ENCODE measurements around the gene AVPI1. TPM values are rescaled to one million over a fixed set of nuclear protein-coding genes. Genes with fewer than 3 reads are reported as not detected.

AVPI1 gene
- total RNA-seq, 1 donor from 2014 or later, result 5.6 TPM

DNA sequence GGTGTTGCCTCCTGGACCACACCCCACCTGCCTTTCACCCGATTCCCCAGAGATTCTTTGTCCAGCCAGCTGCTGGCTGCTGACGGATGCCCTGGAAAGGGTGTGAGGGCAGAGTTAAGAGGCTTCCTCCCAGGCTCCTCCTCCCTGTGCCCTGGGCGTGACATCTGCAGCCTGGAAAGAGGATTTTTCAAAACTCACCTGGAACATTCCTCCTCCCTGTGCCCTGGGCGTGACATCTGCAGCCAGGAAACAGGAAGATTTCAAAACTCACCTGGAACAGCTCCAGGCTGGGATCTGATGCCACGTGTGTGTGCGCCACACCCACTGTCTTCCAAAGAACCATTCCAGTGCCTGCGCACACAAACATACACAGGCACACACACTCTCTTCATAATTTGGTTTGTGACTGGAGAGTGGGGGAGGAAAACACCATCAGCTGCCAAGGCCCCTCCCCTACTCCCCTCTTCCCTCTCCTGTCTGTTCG, 31.7 kb upstream of the AVPI1 start:
- peaks cover 48% of the 10 kb centered on the region for H3K79me2 ChIP-seq (ENCODE audit: insufficient read depth, low read length)
- no peaks in the 10 kb centered on the region for H3K9me3 ChIP-seq (ENCODE audit: insufficient read depth, low read depth, low read length)
- peaks cover 2% of the 10 kb centered on the region for H3K9me3 Mint-ChIP-seq (ENCODE audit: unreplicated experiment)
- no peak overlapping the region for H2AFZ ChIP-seq (ENCODE audit: low read depth, low read length)
- H3K9ac ChIP-seq (ENCODE audit: low read length), result no peak overlapping the region
- H3K4me2 ChIP-seq (ENCODE audit: low read length), result peak overlapping the region; percentile 97
- no peak for FAIRE-seq
- H3K36me3 Mint-ChIP-seq (ENCODE audit: low read depth, unreplicated experiment), result peaks cover 38% of the 10 kb centered on the region
- peaks cover 29% of the 10 kb centered on the region for H3K4me1 Mint-ChIP-seq (ENCODE audit: low read depth, unreplicated experiment)
- no peaks in the 10 kb centered on the region for H3K27me3 ChIP-seq (ENCODE audit: insufficient read depth, low read length)
- no peaks in the 10 kb centered on the region for H3K27me3 Mint-ChIP-seq (ENCODE audit: low read depth, unreplicated experiment)
- H3K4me3 Mint-ChIP-seq (ENCODE audit: unreplicated experiment), result peak overlapping the region; percentile 47
- TF ChIP-seq, protein P1, sequence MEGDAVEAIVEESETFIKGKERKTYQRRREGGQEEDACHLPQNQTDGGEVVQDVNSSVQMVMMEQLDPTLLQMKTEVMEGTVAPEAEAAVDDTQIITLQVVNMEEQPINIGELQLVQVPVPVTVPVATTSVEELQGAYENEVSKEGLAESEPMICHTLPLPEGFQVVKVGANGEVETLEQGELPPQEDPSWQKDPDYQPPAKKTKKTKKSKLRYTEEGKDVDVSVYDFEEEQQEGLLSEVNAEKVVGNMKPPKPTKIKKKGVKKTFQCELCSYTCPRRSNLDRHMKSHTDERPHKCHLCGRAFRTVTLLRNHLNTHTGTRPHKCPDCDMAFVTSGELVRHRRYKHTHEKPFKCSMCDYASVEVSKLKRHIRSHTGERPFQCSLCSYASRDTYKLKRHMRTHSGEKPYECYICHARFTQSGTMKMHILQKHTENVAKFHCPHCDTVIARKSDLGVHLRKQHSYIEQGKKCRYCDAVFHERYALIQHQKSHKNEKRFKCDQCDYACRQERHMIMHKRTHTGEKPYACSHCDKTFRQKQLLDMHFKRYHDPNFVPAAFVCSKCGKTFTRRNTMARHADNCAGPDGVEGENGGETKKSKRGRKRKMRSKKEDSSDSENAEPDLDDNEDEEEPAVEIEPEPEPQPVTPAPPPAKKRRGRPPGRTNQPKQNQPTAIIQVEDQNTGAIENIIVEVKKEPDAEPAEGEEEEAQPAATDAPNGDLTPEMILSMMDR (IDR thresholded peaks at IDR 0.05; ENCODE audit: insufficient read depth, low read depth, low read length), result no peak
- TF ChIP-seq EZH2 (IDR thresholded peaks at IDR 0.05; ENCODE audit: insufficient read depth, low read length), result no peak
- H3K27ac ChIP-seq (ENCODE audit: low read depth, low read length), result no peak overlapping the region
- peaks cover 49% of the 10 kb centered on the region for H4K20me1 ChIP-seq (ENCODE audit: insufficient read depth, low read length)
- H3K27ac Mint-ChIP-seq (ENCODE audit: unreplicated experiment), result peak overlapping the region; percentile 55
- peaks cover 23% of the 10 kb centered on the region for H3K4me1 ChIP-seq (ENCODE audit: insufficient read depth, low read length)
- H3K4me3 ChIP-seq (ENCODE audit: insufficient read depth, low read depth, low read length), result no peak overlapping the region
- DNase-seq (ENCODE audit: low read depth), result no peak
- H3K36me3 ChIP-seq (ENCODE audit: insufficient read depth, low read length), result peaks cover 10% of the 10 kb centered on the region

DNA sequence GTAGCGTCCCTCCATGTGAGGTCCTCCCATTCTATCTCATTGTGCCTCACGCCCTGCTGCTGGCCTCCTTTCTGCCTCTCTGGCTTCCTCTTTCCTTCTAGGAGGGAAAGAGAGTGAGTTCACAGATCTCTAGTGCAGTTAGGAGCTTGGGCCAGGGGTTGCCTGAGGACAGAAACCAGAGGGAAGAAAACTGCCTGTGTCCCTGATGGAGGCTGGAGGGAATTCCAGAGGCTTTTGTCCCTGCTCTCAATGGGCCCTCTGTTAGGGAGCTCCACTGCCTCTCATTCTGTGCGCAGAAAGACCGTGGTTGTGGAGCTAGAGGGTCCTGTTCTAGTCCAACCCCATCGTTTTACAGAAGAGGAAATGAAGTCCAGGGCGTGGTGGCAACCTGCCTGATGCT, 31.1 kb upstream of the AVPI1 start:
- DNase-seq (ENCODE audit: low read depth), result no peak
- Histone ChIP-seq H3K4me1 (ENCODE audit: insufficient read depth, low read length) (peaks cover 24% of the 10 kb centered on the region), H4K20me1 (ENCODE audit: insufficient read depth, low read length) (peaks cover 49% of the 10 kb centered on the region), H3K4me3 (ENCODE audit: insufficient read depth, low read depth, low read length) (no peak overlapping the region), H2AFZ (ENCODE audit: low read depth, low read length) (no peak overlapping the region), H3K9me3 (ENCODE audit: insufficient read depth, low read depth, low read length) (no peaks in the 10 kb centered on the region), H3K79me2 (ENCODE audit: insufficient read depth, low read length) (peaks cover 51% of the 10 kb centered on the region), H3K4me2 (ENCODE audit: low read length) (peak overlapping the region; percentile 97), H3K9ac (ENCODE audit: low read length) (no peak overlapping the region), H3K36me3 (ENCODE audit: insufficient read depth, low read length) (peaks cover 10% of the 10 kb centered on the region), H3K27ac (ENCODE audit: low read depth, low read length) (no peak overlapping the region), H3K27me3 (ENCODE audit: insufficient read depth, low read length) (no peaks in the 10 kb centered on the region)
- Mint-ChIP-seq H3K36me3 (ENCODE audit: low read depth, unreplicated experiment) (peaks cover 36% of the 10 kb centered on the region), H3K9me3 (ENCODE audit: unreplicated experiment) (peaks cover 2% of the 10 kb centered on the region), H3K27ac (ENCODE audit: unreplicated experiment) (no peak overlapping the region), H3K4me3 (ENCODE audit: unreplicated experiment) (no peak overlapping the region), H3K4me1 (ENCODE audit: low read depth, unreplicated experiment) (peaks cover 29% of the 10 kb centered on the region), H3K27me3 (ENCODE audit: low read depth, unreplicated experiment) (no peaks in the 10 kb centered on the region)
- no peak for FAIRE-seq
- TF ChIP-seq, protein P1 (IDR thresholded peaks at IDR 0.05; ENCODE audit: insufficient read depth, low read depth, low read length), result no peak
- TF ChIP-seq EZH2 (IDR thresholded peaks at IDR 0.05; ENCODE audit: insufficient read depth, low read length), result no peak

DNA sequence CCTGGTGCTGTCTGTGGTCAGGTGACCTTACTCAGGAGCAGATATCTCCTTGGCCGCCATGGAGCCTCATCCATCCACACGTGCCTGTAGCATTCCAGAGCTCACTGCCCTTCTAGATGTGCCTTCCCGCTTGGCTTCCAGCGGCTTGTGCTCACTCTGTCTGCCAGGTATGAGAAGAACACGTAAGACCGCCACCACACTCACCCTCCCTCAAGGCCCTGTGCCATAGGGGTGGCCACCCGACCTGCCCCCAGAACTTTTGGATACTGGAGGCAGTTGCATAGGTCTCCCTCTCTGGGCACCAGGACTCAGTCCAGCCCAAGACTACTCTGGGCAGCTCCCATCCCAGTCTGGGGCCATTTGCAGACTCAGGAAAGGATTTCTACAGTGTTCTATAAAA, 30.6 kb upstream of the AVPI1 start:
- Mint-ChIP-seq H3K4me3 (ENCODE audit: unreplicated experiment) (no peak overlapping the region), H3K9me3 (ENCODE audit: unreplicated experiment) (peaks cover 2% of the 10 kb centered on the region), H3K27me3 (ENCODE audit: low read depth, unreplicated experiment) (no peaks in the 10 kb centered on the region), H3K4me1 (ENCODE audit: low read depth, unreplicated experiment) (peaks cover 34% of the 10 kb centered on the region), H3K27ac (ENCODE audit: unreplicated experiment) (no peak overlapping the region), H3K36me3 (ENCODE audit: low read depth, unreplicated experiment) (peaks cover 35% of the 10 kb centered on the region)
- no peak overlapping the region for H3K9ac ChIP-seq (ENCODE audit: low read length)
- no peak overlapping the region for H3K27ac ChIP-seq (ENCODE audit: low read depth, low read length)
- no peak for FAIRE-seq
- H3K4me3 ChIP-seq (ENCODE audit: insufficient read depth, low read depth, low read length), result no peak overlapping the region
- H4K20me1 ChIP-seq (ENCODE audit: insufficient read depth, low read length), result peaks cover 49% of the 10 kb centered on the region
- no peaks in the 10 kb centered on the region for H3K27me3 ChIP-seq (ENCODE audit: insufficient read depth, low read length)
- DNase-seq (ENCODE audit: low read depth), result no peak
- H3K4me2 ChIP-seq (ENCODE audit: low read length), result peak overlapping the region; percentile 97
- no peak overlapping the region for H2AFZ ChIP-seq (ENCODE audit: low read depth, low read length)
- H3K36me3 ChIP-seq (ENCODE audit: insufficient read depth, low read length), result peaks cover 10% of the 10 kb centered on the region
- H3K9me3 ChIP-seq (ENCODE audit: insufficient read depth, low read depth, low read length), result no peaks in the 10 kb centered on the region
- peaks cover 55% of the 10 kb centered on the region for H3K79me2 ChIP-seq (ENCODE audit: insufficient read depth, low read length)
- peaks cover 29% of the 10 kb centered on the region for H3K4me1 ChIP-seq (ENCODE audit: insufficient read depth, low read length)
- TF ChIP-seq, protein P1 (IDR thresholded peaks at IDR 0.05; ENCODE audit: insufficient read depth, low read depth, low read length), result no peak
- no peak for TF ChIP-seq EZH2 (IDR thresholded peaks at IDR 0.05; ENCODE audit: insufficient read depth, low read length)

Measured in astrocyte (in vitro differentiated cells and primary cell).